ENCODE data around the gene GART.
"Not testable (repeated sequence)": the region's sequence is repeated elsewhere in the genome, so short reads cannot be mapped to it uniquely, and the experiment has no call there.

Gene GART

GRCh38 chr21:33541756-33542639, at the start of gene GART:
GART (minus strand) TSS chr21:33542117; CDS start chr21:33539315, 2,802 bp downstream.
- peaks cover 40% of the 10 kb centered on the region for H3K4me1 Mint-ChIP-seq
- H3K4me3 Mint-ChIP-seq, result peak within 1 kb of the TSS; percentile 98
- H3K36me3 Mint-ChIP-seq, result peaks cover 14% of the 10 kb centered on the region
- peak; percentile 86 for ATAC-seq
- peaks cover 2% of the 10 kb centered on the region for H3K9me3 Mint-ChIP-seq
- H3K27ac Mint-ChIP-seq, result peak within 1 kb of the TSS; percentile 97
- no peaks in the 10 kb centered on the region for H3K27me3 Mint-ChIP-seq

GRCh38 chr21:33588485-33589335, 46.8 kb upstream of the GART start, which contains the start of gene DONSON:
DONSON (minus strand) TSS chr21:33588684; CDS start chr21:33588641, 43 bp downstream.
- Mint-ChIP-seq H3K27ac (peak within 1 kb of the TSS; percentile 87), H3K27me3 (no peaks in the 10 kb centered on the region), H3K36me3 (no peaks in the 10 kb centered on the region), H3K4me1 (peaks cover 14% of the 10 kb centered on the region), H3K9me3 (no peaks in the 10 kb centered on the region), H3K4me3 (peak within 1 kb of the TSS; percentile 93)
- ATAC-seq, result peak; percentile 99

DNA sequence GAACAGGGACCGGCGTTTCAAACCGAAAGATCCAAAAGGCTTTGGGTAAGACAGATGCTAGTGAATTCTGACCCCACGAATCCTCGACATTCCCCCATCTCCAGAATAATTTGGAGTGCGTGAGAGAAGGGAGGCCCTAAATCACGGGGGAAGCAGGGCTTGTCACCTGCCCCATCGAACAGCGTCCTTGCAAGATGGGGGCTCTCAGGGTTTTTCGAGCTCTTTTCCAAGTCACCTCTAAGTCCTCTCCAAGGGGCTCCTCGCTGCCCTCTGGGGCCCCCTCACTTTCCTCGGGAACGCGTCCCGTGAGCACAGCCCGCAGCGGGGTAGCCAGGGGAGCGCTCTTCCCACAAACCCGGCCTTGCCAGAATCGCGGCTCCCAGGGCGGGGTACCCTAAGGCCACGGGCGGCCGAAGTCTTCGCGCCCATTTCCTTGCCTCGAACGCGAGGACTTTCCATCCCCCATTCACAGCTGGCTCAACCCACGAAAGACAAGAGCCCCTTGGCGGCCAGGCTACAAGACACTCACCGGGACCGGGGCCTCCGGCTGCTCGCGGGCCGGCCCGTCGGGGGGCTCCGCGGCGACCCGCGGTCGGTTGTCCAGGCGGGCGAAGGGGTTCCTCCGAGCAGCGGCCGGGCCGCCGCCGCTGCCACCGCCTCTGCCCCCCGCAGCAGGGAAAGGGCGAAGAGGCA, 46.0 kb upstream of the GART start:
- H3K27ac Mint-ChIP-seq, result peak overlapping the region; percentile 87
- peaks cover 14% of the 10 kb centered on the region for H3K4me1 Mint-ChIP-seq
- no peaks in the 10 kb centered on the region for H3K9me3 Mint-ChIP-seq
- no peaks in the 10 kb centered on the region for H3K27me3 Mint-ChIP-seq
- no peak for ATAC-seq
- H3K4me3 Mint-ChIP-seq, result peak overlapping the region; percentile 91
- H3K36me3 Mint-ChIP-seq, result no peaks in the 10 kb centered on the region

DNA sequence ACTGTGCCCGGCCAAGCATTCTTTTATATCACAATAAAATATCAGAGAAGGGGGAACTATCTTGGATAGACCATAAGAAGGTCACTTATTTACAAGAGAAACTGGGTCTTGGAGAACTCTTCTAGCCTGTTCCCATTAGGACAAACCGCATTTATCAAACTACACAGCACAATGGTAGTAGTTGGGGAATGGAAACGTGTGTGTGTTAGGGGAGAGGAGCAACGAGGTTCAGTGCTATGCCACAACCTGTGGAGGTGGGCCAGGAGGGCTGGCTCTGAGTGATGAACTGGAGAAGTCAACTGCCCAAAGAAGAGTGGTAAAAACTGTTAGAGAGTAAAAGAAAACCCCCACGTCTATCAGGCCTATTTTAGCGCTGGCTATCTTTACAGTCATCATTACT, 45.0 kb upstream of the GART start:
- no peaks in the 10 kb centered on the region for H3K36me3 Mint-ChIP-seq
- peaks cover 14% of the 10 kb centered on the region for H3K4me1 Mint-ChIP-seq
- H3K27ac Mint-ChIP-seq, result no peak overlapping the region

GRCh38 chr21:33584455-33584854, 42.5 kb upstream of the GART start:
- Mint-ChIP-seq H3K27me3 (no peaks in the 10 kb centered on the region), H3K27ac (no peak overlapping the region), H3K9me3 (no peaks in the 10 kb centered on the region), H3K4me3 (no peak overlapping the region), H3K36me3 (no peaks in the 10 kb centered on the region), H3K4me1 (peaks cover 14% of the 10 kb centered on the region)
- no peak for ATAC-seq

More for the DNA sequence above, 45.0 kb upstream of the GART start:
- ATAC-seq, result no peak
- no peaks in the 10 kb centered on the region for H3K27me3 Mint-ChIP-seq
- H3K4me3 Mint-ChIP-seq, result peak overlapping the region; percentile 39
- H3K9me3 Mint-ChIP-seq, result no peaks in the 10 kb centered on the region

DNA sequence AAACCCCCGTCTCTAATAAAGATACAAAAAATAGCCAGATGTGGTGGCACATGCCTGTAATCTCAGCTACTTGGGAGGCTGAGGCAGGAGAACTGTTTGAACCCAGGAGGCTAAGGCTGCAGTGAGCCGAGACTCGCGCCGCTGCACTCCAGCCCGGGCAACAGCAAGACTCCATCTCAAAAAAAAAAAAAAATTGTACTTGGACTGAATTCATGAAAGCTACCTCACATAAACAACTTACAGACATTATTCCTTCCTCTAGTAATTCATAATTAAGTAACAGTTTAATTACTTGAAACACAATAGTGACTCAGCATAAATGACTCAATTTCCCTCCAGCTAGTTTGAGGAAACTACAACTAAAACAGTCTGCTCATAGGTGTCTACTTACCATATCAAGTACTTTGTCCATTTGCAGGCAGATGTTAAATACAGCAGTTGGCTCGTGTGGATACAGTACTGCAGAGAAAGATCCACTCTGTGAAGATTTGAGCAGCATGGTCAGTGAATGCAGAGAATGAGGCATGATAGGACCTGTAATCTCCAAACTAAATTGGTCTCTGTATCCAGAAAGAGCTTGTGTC, 37.1 kb upstream of the GART start:
- Mint-ChIP-seq H3K9me3 (no peaks in the 10 kb centered on the region), H3K4me3 (no peak overlapping the region), H3K4me1 (no peaks in the 10 kb centered on the region), H3K27me3 (no peaks in the 10 kb centered on the region), H3K36me3 (peaks cover 12% of the 10 kb centered on the region), H3K27ac (no peak overlapping the region)
- no peak for ATAC-seq

DNA sequence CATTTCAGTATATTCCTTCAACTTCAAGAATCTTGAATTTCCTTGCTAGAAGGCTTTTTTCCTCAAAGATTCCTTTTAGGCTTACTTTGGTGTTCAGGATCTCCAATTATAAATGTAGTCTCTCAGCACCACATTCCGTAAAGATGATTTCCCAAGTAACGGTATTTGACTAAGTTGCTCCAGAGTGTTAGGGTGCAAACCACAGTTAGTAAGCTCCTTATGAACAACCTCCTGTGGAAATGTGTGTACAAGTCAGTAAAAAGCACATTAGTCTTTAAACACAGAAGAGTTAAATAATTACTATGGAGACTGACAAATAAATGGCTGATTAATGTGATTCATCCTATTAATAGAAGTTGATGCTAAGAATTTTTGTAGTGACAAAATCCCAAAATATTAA, 36.3 kb upstream of the GART start:
- Mint-ChIP-seq H3K27ac (no peak overlapping the region), H3K4me3 (no peak overlapping the region), H3K36me3 (peaks cover 18% of the 10 kb centered on the region), H3K9me3 (no peaks in the 10 kb centered on the region), H3K4me1 (no peaks in the 10 kb centered on the region), H3K27me3 (no peaks in the 10 kb centered on the region)
- ATAC-seq, result no peak

GRCh38 chr21:33576741-33577141, 34.8 kb upstream of the GART start:
- H3K36me3 Mint-ChIP-seq, result peaks cover 25% of the 10 kb centered on the region
- H3K4me3 Mint-ChIP-seq, H3K4me1 Mint-ChIP-seq, H3K27ac Mint-ChIP-seq, H3K27me3 Mint-ChIP-seq, H3K9me3 Mint-ChIP-seq, ATAC-seq: not testable (repeated sequence)

GRCh38 chr21:33572350-33572749, 30.4 kb upstream of the GART start:
- Mint-ChIP-seq H3K36me3 (peaks cover 45% of the 10 kb centered on the region), H3K4me1 (peaks cover 9% of the 10 kb centered on the region), H3K27me3 (no peaks in the 10 kb centered on the region), H3K4me3 (no peak overlapping the region), H3K9me3 (no peaks in the 10 kb centered on the region), H3K27ac (peak overlapping the region; percentile 49)
- no peak for ATAC-seq

GRCh38 chr21:33569991-33570390, 28.1 kb upstream of the GART start:
- no peak overlapping the region for H3K4me3 Mint-ChIP-seq
- H3K36me3 Mint-ChIP-seq, result peaks cover 40% of the 10 kb centered on the region
- H3K27me3 Mint-ChIP-seq, result no peaks in the 10 kb centered on the region
- no peaks in the 10 kb centered on the region for H3K9me3 Mint-ChIP-seq
- H3K4me1 Mint-ChIP-seq, result peaks cover 9% of the 10 kb centered on the region
- peak overlapping the region; percentile 55 for H3K27ac Mint-ChIP-seq
- ATAC-seq, result no peak

- Mint-ChIP-seq H3K27ac (no peak overlapping the region), H3K9me3 (no peaks in the 10 kb centered on the region), H3K36me3 (peaks cover 33% of the 10 kb centered on the region), H3K4me3 (no peak overlapping the region), H3K27me3 (no peaks in the 10 kb centered on the region), H3K4me1 (peaks cover 9% of the 10 kb centered on the region)
- no peak for ATAC-seq
Measured at GRCh38 chr21:33568448-33568847, 26.5 kb upstream of the GART start.

DNA sequence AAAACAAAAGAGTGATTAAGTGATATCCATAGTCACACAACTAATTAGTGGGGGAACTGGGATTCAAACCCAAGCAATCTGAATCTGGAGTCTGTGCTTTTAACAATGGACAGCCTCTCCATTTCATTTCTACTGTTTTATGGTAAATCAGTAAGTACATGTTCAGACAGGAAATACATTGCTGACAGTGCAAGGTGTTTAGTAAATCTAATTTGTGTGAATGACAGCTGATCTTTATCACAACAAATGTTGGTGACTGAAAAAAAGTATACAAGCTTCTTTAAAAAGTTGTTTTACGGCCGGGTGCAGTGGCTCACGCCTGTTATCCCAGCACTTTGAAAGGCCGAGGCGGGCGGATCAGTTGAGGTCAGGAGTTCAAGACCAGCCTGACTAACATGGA, 26.0 kb upstream of the GART start:
- H3K27ac Mint-ChIP-seq, result no peak overlapping the region
- H3K4me1 Mint-ChIP-seq, result peaks cover 9% of the 10 kb centered on the region
- no peaks in the 10 kb centered on the region for H3K9me3 Mint-ChIP-seq
- H3K36me3 Mint-ChIP-seq, result peaks cover 31% of the 10 kb centered on the region
- ATAC-seq, result no peak
- no peaks in the 10 kb centered on the region for H3K27me3 Mint-ChIP-seq
- no peak overlapping the region for H3K4me3 Mint-ChIP-seq

GRCh38 chr21:33566514-33566913, 24.6 kb upstream of the GART start:
- H3K27ac Mint-ChIP-seq, result no peak overlapping the region
- H3K36me3 Mint-ChIP-seq, result peaks cover 30% of the 10 kb centered on the region
- no peaks in the 10 kb centered on the region for H3K27me3 Mint-ChIP-seq
- no peak for ATAC-seq
- peaks cover 10% of the 10 kb centered on the region for H3K4me1 Mint-ChIP-seq
- H3K9me3 Mint-ChIP-seq, result no peaks in the 10 kb centered on the region
- H3K4me3 Mint-ChIP-seq, result no peak overlapping the region

DNA sequence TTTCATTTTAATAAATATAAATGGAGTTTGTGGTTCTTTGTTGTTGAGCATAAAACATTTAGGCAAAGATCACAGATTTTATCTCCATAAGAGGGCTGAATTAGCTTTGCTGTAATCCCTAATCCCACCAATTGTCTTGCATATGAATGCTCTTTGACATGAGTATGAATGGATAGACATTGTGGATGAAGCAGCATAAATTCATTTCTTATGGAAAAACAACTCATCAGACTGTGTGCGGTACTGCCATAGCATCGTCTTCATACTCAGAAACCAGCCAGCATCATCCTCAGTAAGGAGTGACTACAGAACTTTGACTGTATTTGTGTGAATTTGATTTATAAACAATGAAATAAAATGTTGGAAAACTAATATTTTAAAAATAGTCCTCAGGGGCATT, 20.5 kb upstream of the GART start:
- H3K4me3 Mint-ChIP-seq, result no peak overlapping the region
- peaks cover 17% of the 10 kb centered on the region for H3K4me1 Mint-ChIP-seq
- no peaks in the 10 kb centered on the region for H3K9me3 Mint-ChIP-seq
- H3K27ac Mint-ChIP-seq, result no peak overlapping the region
- no peaks in the 10 kb centered on the region for H3K27me3 Mint-ChIP-seq
- peaks cover 44% of the 10 kb centered on the region for H3K36me3 Mint-ChIP-seq
- ATAC-seq, result no peak

GRCh38 chr21:33561373-33561772, 19.5 kb upstream of the GART start:
- Mint-ChIP-seq H3K27me3 (no peaks in the 10 kb centered on the region), H3K4me3 (no peak overlapping the region), H3K9me3 (no peaks in the 10 kb centered on the region), H3K4me1 (peaks cover 24% of the 10 kb centered on the region), H3K27ac (no peak overlapping the region), H3K36me3 (peaks cover 55% of the 10 kb centered on the region)
- ATAC-seq, result no peak
